ENCODE results near the gene INTS11. TPM values are rescaled to one million over a fixed set of nuclear protein-coding genes. Genes with fewer than 3 reads are reported as not detected.
A peak's percentile ranks its signal among the peaks of the same experiment; 100 is the strongest.

Gene INTS11
- total and polyA plus RNA-seq, 10 of the 15 experiments (the other 5 are each of a cell fraction or from before 2014, with no cell fraction given): 2.5 to 117 (median 77.7) TPM

DNA sequence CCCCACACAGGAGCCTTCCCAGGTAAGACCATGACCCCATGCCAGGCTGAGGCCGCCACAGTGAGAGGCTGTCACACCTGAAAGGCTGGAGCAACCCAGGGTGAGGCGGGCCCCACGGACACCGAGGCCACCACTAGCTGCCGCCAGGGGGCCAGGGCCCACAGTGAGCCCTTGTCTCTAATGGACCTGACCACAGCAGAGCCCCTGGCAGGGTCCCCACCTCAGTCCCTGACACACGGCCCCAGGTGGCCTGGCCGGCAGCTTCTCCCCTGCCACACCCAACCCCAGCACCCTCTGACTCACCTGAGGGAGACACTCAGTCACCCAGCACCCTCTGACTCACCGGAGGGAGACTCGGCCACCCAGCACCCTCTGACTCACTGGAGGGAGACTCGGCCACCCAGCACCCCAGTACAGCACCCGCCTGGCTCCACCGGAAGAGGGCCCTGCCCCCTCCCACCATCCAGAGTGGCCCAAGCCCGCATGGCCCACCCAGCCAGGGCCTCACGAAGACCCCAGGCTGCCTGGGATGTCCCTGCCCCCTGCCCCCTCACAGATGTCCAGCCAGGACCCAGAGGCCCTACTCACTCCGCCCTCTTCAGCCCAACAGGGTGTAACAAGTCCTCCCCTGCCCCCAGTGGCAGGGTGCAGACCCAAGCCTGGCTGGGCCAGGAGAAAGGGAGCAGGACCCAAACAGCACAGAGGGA is 20.3 kb upstream of the INTS11 start (continued):
- TF ChIP-seq TCF12 (IDR thresholded peaks at IDR 0.05; ENCODE audit: low read depth, low read length): no peak
- no peak for TF ChIP-seq RFX5 (IDR thresholded peaks at IDR 0.05; ENCODE audit: low read depth, low read length)
- no peak for TF ChIP-seq DPF2 (IDR thresholded peaks at IDR 0.05)
- TF ChIP-seq SUPT20H (IDR thresholded peaks at IDR 0.05; ENCODE audit: borderline replicate concordance, control insufficient read depth, low read depth, low read length): no peak
- TF ChIP-seq, protein P1, sequence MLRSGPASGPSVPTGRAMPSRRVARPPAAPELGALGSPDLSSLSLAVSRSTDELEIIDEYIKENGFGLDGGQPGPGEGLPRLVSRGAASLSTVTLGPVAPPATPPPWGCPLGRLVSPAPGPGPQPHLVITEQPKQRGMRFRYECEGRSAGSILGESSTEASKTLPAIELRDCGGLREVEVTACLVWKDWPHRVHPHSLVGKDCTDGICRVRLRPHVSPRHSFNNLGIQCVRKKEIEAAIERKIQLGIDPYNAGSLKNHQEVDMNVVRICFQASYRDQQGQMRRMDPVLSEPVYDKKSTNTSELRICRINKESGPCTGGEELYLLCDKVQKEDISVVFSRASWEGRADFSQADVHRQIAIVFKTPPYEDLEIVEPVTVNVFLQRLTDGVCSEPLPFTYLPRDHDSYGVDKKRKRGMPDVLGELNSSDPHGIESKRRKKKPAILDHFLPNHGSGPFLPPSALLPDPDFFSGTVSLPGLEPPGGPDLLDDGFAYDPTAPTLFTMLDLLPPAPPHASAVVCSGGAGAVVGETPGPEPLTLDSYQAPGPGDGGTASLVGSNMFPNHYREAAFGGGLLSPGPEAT (IDR thresholded peaks at IDR 0.05; ENCODE audit: low read depth): no peak
- no peak; the same call in 1 of the 2 replicates for TF ChIP-seq LARP7 (IDR thresholded peaks at IDR 0.05)
- no peak for TF ChIP-seq YBX1 (IDR thresholded peaks at IDR 0.05)
- no peak for TF ChIP-seq ASH2L (IDR thresholded peaks at IDR 0.05; ENCODE audit: borderline replicate concordance, low read depth)
- TF ChIP-seq, protein P2, sequence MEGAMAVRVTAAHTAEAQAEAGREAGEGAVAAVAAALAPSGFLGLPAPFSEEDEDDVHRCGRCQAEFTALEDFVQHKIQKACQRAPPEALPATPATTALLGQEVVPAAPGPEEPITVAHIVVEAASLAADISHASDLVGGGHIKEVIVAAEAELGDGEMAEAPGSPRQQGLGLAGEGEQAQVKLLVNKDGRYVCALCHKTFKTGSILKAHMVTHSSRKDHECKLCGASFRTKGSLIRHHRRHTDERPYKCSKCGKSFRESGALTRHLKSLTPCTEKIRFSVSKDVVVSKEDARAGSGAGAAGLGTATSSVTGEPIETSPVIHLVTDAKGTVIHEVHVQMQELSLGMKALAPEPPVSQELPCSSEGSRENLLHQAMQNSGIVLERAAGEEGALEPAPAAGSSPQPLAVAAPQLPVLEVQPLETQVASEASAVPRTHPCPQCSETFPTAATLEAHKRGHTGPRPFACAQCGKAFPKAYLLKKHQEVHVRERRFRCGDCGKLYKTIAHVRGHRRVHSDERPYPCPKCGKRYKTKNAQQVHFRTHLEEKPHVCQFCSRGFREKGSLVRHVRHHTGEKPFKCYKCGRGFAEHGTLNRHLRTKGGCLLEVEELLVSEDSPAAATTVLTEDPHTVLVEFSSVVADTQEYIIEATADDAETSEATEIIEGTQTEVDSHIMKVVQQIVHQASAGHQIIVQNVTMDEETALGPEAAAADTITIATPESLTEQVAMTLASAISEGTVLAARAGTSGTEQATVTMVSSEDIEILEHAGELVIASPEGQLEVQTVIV (IDR thresholded peaks at IDR 0.05; ENCODE audit: borderline replicate concordance, partially characterized antibody): no peak
- no peak for TF ChIP-seq SUZ12 (IDR thresholded peaks at IDR 0.05; ENCODE audit: unreplicated experiment)
- peak; percentile 11; the same call in 1 of the 2 replicates for TF ChIP-seq SMC3 (IDR thresholded peaks at IDR 0.05; ENCODE audit: borderline replicate concordance, low read length)
- TF ChIP-seq ZBED1 (IDR thresholded peaks at IDR 0.05; ENCODE audit: borderline replicate concordance): no peak
- TF ChIP-seq, protein P3, sequence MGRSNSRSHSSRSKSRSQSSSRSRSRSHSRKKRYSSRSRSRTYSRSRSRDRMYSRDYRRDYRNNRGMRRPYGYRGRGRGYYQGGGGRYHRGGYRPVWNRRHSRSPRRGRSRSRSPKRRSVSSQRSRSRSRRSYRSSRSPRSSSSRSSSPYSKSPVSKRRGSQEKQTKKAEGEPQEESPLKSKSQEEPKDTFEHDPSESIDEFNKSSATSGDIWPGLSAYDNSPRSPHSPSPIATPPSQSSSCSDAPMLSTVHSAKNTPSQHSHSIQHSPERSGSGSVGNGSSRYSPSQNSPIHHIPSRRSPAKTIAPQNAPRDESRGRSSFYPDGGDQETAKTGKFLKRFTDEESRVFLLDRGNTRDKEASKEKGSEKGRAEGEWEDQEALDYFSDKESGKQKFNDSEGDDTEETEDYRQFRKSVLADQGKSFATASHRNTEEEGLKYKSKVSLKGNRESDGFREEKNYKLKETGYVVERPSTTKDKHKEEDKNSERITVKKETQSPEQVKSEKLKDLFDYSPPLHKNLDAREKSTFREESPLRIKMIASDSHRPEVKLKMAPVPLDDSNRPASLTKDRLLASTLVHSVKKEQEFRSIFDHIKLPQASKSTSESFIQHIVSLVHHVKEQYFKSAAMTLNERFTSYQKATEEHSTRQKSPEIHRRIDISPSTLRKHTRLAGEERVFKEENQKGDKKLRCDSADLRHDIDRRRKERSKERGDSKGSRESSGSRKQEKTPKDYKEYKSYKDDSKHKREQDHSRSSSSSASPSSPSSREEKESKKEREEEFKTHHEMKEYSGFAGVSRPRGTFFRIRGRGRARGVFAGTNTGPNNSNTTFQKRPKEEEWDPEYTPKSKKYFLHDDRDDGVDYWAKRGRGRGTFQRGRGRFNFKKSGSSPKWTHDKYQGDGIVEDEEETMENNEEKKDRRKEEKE (IDR thresholded peaks at IDR 0.05): no peak
- no peak for TF ChIP-seq MEF2B (IDR thresholded peaks at IDR 0.05; ENCODE audit: partially characterized antibody, poor library complexity, severe bottlenecking)
- TF ChIP-seq CHD1 (IDR thresholded peaks at IDR 0.05; ENCODE audit: low read depth, low read length): no peak
- no peak for TF ChIP-seq FOXK2 (IDR thresholded peaks at IDR 0.05)
- TF ChIP-seq RBBP5 (conservative IDR thresholded peaks at IDR 0.05): no peak
- TF ChIP-seq SMARCA5 (IDR thresholded peaks at IDR 0.05): peak; percentile 52; the same call in 1 of the 2 replicates
- TF ChIP-seq YY1 (IDR thresholded peaks at IDR 0.05; ENCODE audit: low read depth, low read length): no peak
- no peak for TF ChIP-seq JUND (IDR thresholded peaks at IDR 0.05; ENCODE audit: low read depth, low read length)
- TF ChIP-seq KLF5 (IDR thresholded peaks at IDR 0.05; ENCODE audit: partially characterized antibody): peak; percentile 80
- no peak for TF ChIP-seq EP300 (IDR thresholded peaks at IDR 0.05; ENCODE audit: borderline replicate concordance in 1 of 2, control insufficient read depth in 1 of 2, low read depth in 2 of 2, low read length in 2 of 2)
- TF ChIP-seq, protein P4, sequence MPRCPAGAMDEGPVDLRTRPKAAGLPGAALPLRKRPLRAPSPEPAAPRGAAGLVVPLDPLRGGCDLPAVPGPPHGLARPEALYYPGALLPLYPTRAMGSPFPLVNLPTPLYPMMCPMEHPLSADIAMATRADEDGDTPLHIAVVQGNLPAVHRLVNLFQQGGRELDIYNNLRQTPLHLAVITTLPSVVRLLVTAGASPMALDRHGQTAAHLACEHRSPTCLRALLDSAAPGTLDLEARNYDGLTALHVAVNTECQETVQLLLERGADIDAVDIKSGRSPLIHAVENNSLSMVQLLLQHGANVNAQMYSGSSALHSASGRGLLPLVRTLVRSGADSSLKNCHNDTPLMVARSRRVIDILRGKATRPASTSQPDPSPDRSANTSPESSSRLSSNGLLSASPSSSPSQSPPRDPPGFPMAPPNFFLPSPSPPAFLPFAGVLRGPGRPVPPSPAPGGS (IDR thresholded peaks at IDR 0.05; ENCODE audit: borderline replicate concordance, insufficient read depth, low read depth, low read length, poor library complexity, severe bottlenecking): peak; percentile 38
